HL-60 (cell line): ENCODE results near the gene PLA1A.

Source experiments
- DNase-seq, 2 experiments: peaks; one replicate each; pipeline ENCODE4 v3.0.0-alpha.2; 2010 to 2020; ENCODE audit warnings: low read depth in 1 of 2, low spot score in 1 of 2
- H3K27ac ChIP-seq: fragments of 250-450 bp; sonication (Bioruptor Pico); replicated peaks from 2 replicates; pipeline ENCODE4 v1.5.1; 2020; ENCODE audit warnings: mild to moderate bottlenecking, moderate library complexity
- H3K27me3 ChIP-seq: fragments of 250-450 bp; sonication (Bioruptor Pico); 2 replicates; pipeline ENCODE4 v1.5.1; 2021; ENCODE audit warnings: mild to moderate bottlenecking, moderate library complexity; ENCODE audit not compliant: insufficient read depth, poor library complexity, severe bottlenecking
- H3K4me3 ChIP-seq: replicated peaks from 2 replicates; pipeline ENCODE4 v1.5.1; 2011; ENCODE audit warnings: mild to moderate bottlenecking, control low read depth, low read length; ENCODE audit not compliant: insufficient read depth
- CTCF ChIP-seq: IDR thresholded peaks from one replicate; pipeline ENCODE4 v1.5.1; 2011; ENCODE audit warnings: low read length, control low read depth, inconsistent platforms; ENCODE audit not compliant: insufficient read depth
- GABPA ChIP-seq: IDR thresholded peaks from 2 replicates; pipeline ENCODE4 v1.6.1; 2012; ENCODE audit warnings: low read depth
- POLR2AphosphoS5 ChIP-seq: IDR thresholded peaks from 2 replicates; pipeline ENCODE4 v1.6.1; 2012; ENCODE audit warnings: low read depth
- REST ChIP-seq: IDR thresholded peaks from 2 replicates; pipeline ENCODE4 v1.6.1; 2012; ENCODE audit warnings: low read depth; ENCODE audit not compliant: insufficient replicate concordance
- SPI1 ChIP-seq: IDR thresholded peaks from 2 replicates; pipeline ENCODE4 v1.6.1; 2012; ENCODE audit warnings: low read depth, mild to moderate bottlenecking, borderline replicate concordance

PLA1A gene

GRCh38 chr3:119632216-119632615 is 34.5 kb downstream of the PLA1A start:
- DNase-seq, result no peak
- Histone ChIP-seq H3K4me3 (no peak overlapping the region), H3K27ac (no peak overlapping the region), H3K27me3 (no peaks in the 10 kb centered on the region)
- TF ChIP-seq SPI1, result no peak
- no peak for TF ChIP-seq GABPA
- no peak for TF ChIP-seq REST
- TF ChIP-seq POLR2AphosphoS5, result no peak
- no peak for TF ChIP-seq CTCF

GRCh38 chr3:119632829-119633228 is 35.1 kb downstream of the PLA1A start:
- TF ChIP-seq REST, result no peak
- no peak for TF ChIP-seq SPI1
- no peak for TF ChIP-seq GABPA
- no peak for TF ChIP-seq POLR2AphosphoS5
- no peak for TF ChIP-seq CTCF
- Histone ChIP-seq H3K27ac (no peak overlapping the region), H3K4me3 (no peak overlapping the region), H3K27me3 (no peaks in the 10 kb centered on the region)
- DNase-seq, result no peak

- no peaks in the 10 kb centered on the region for H3K27me3 ChIP-seq
- H3K27ac ChIP-seq, result no peak overlapping the region
- no peak for DNase-seq
- H3K4me3 ChIP-seq, result no peak overlapping the region
- TF ChIP-seq POLR2AphosphoS5, result no peak
These were observed 38.0 kb downstream of the PLA1A start for GRCh38 chr3:119635719-119636118.

- H3K27me3 ChIP-seq, result no peaks in the 10 kb centered on the region
- H3K27ac ChIP-seq, result peak overlapping the region; percentile 2; the same call in 1 of the 2 replicates
- no peak for DNase-seq
- no peak overlapping the region for H3K4me3 ChIP-seq
- TF ChIP-seq CTCF (no peak), POLR2AphosphoS5 (no peak), SPI1 (no peak), REST (no peak), GABPA (no peak)
These were observed 38.6 kb downstream of the PLA1A start for GRCh38 chr3:119636249-119636648.
